Measurements from ENCODE around the gene XK.

- TF ChIP-seq EZH2 (IDR thresholded peaks at IDR 0.05; ENCODE audit: insufficient read depth, poor library complexity, severe bottlenecking) (no peak), EZH2phosphoT487 (IDR thresholded peaks at IDR 0.05; ENCODE audit: insufficient read depth, low read depth) (no peak)
Measured at GRCh38 chrX:37726346-37726745, 40.8 kb downstream of the XK start.
